ENCODE results near the gene CREBL2.
A peak's percentile ranks its signal among the peaks of the same experiment; 100 is the strongest.

GRCh38 chr12:12582193-12582881 is 29.3 kb upstream of the CREBL2 start:
- TF ChIP-seq TAF1 (IDR thresholded peaks at IDR 0.05; ENCODE audit: low read depth, low read length): peak; percentile 42; the same call in 1 of the 2 replicates
- TF ChIP-seq POLR2A (IDR thresholded peaks at IDR 0.05; ENCODE audit: low read depth, low read length): peak; percentile 66
- TF ChIP-seq POLR2AphosphoS5 (IDR thresholded peaks at IDR 0.05; ENCODE audit: low read depth, low read length): peak; percentile 60
- TF ChIP-seq PAX5 (IDR thresholded peaks at IDR 0.05; ENCODE audit: insufficient read depth, low read length, severe bottlenecking): no peak
- peak; percentile 66 for TF ChIP-seq SPI1 (IDR thresholded peaks at IDR 0.05; ENCODE audit: low read depth, low read length)
